M059J (cell line): ENCODE measurements around the gene ATG16L2. TPM values are rescaled to one million over a fixed set of nuclear protein-coding genes. Genes with fewer than 3 reads are reported as not detected.

ENCODE experiments used
- total RNA-seq: library from RNA; depleted of rRNA; stranded (reverse); fragments of >200 nt; shearing (Covaris generic); gene quantifications from 2 replicates; pipeline ENCODE4 v1.2.3, GENCODE V29; 2014; rRNA removed

ATG16L2 gene
- total RNA-seq, 1 experiment from 2014 or later: 3.5 TPM

Other genes starting within 250 kb of the ATG16L2 start
- gene PDE2A, start 140.0 kb upstream of the ATG16L2 start, total RNA-seq: 1.2 and 4.6 TPM in 2 replicates
- gene ARAP1, start 62.0 kb upstream of the ATG16L2 start, total RNA-seq: 17.7 and 44.7 TPM in 2 replicates
- 17.7 and 28.7 TPM in 2 replicates for gene STARD10, start 20.4 kb upstream of the ATG16L2 start, total RNA-seq